Progenitor cell of endocrine pancreas (in vitro differentiated cells): Measurements from ENCODE around the gene PSME1. TPM values are rescaled to one million over a fixed set of nuclear protein-coding genes. Genes with fewer than 3 reads are reported as not detected.
A peak's percentile ranks its signal among the peaks of the same experiment; 100 is the strongest.

Source experiments
- DNase-seq: peaks from one replicate; pipeline ENCODE4 v3.0.0; 2021; ENCODE audit warnings: low spot score; ENCODE audit not compliant: unreplicated experiment
- H3K27ac Mint-ChIP-seq: 2 replicates; pipeline ENCODE4 v1.8.0; 2021; ENCODE audit warnings: mild to moderate bottlenecking, moderate library complexity, mixed read lengths
- H3K27me3 Mint-ChIP-seq: 2 replicates; pipeline ENCODE4 v1.8.0; 2021; ENCODE audit warnings: mixed read lengths
- H3K36me3 Mint-ChIP-seq: 2 replicates; pipeline ENCODE4 v1.8.0; 2022; ENCODE audit warnings: mixed read lengths; ENCODE audit not compliant: insufficient read depth
- H3K4me1 Mint-ChIP-seq: 2 replicates; pipeline ENCODE4 v1.8.0; 2021; ENCODE audit warnings: low read depth, mixed read lengths
- H3K4me3 Mint-ChIP-seq: 2 replicates; pipeline ENCODE4 v1.8.0; 2021; ENCODE audit warnings: low read depth, mild to moderate bottlenecking, moderate library complexity, mixed read lengths
- H3K9me3 Mint-ChIP-seq: 2 replicates; pipeline ENCODE4 v1.8.0; 2021; ENCODE audit warnings: low read depth, mixed read lengths
- total RNA-seq: library from RNA; stranded (reverse); gene quantifications from 2 replicates; pipeline ENCODE4 v1.2.1, GENCODE V29; 2021
- TF ChIP-seq, protein P1 (sequence below): fragments of 200-600 bp; sonication (generic); IDR thresholded peaks from one replicate; pipeline ENCODE4 v1.5.0; 2021; ENCODE audit warnings: antibody characterized with exemption, mild to moderate bottlenecking; ENCODE audit not compliant: unreplicated experiment

The PSME1 gene
- total RNA-seq, 1 donor from 2014 or later: 103 TPM

DNA sequence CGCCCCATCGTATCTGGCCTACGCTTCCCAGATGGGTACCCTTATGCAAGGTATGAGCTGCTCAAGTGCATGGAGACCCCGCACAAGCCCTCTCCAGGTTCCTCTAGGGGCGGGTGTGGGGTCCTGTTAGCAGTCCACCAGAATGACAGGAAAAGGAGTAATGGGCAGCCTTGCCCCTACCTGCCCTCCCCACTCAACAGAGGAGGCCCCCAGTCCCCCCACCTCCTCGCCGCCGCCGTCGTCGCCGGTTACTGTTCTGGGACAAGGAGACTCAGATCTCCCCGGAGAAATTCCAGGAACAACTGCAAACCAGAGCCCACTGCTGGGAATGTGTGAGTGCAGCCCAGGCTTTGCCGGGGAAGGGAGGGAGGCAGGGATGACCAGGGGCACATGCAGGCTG is 41.9 kb downstream of the PSME1 start:
- Mint-ChIP-seq H3K4me3 (no peak overlapping the region), H3K4me1 (peaks cover 19% of the 10 kb centered on the region), H3K36me3 (peaks cover 37% of the 10 kb centered on the region), H3K27ac (peak overlapping the region; percentile 84), H3K27me3 (no peaks in the 10 kb centered on the region), H3K9me3 (no peaks in the 10 kb centered on the region)
- DNase-seq: no peak
- TF ChIP-seq, protein P1, sequence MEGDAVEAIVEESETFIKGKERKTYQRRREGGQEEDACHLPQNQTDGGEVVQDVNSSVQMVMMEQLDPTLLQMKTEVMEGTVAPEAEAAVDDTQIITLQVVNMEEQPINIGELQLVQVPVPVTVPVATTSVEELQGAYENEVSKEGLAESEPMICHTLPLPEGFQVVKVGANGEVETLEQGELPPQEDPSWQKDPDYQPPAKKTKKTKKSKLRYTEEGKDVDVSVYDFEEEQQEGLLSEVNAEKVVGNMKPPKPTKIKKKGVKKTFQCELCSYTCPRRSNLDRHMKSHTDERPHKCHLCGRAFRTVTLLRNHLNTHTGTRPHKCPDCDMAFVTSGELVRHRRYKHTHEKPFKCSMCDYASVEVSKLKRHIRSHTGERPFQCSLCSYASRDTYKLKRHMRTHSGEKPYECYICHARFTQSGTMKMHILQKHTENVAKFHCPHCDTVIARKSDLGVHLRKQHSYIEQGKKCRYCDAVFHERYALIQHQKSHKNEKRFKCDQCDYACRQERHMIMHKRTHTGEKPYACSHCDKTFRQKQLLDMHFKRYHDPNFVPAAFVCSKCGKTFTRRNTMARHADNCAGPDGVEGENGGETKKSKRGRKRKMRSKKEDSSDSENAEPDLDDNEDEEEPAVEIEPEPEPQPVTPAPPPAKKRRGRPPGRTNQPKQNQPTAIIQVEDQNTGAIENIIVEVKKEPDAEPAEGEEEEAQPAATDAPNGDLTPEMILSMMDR: no peak

DNA sequence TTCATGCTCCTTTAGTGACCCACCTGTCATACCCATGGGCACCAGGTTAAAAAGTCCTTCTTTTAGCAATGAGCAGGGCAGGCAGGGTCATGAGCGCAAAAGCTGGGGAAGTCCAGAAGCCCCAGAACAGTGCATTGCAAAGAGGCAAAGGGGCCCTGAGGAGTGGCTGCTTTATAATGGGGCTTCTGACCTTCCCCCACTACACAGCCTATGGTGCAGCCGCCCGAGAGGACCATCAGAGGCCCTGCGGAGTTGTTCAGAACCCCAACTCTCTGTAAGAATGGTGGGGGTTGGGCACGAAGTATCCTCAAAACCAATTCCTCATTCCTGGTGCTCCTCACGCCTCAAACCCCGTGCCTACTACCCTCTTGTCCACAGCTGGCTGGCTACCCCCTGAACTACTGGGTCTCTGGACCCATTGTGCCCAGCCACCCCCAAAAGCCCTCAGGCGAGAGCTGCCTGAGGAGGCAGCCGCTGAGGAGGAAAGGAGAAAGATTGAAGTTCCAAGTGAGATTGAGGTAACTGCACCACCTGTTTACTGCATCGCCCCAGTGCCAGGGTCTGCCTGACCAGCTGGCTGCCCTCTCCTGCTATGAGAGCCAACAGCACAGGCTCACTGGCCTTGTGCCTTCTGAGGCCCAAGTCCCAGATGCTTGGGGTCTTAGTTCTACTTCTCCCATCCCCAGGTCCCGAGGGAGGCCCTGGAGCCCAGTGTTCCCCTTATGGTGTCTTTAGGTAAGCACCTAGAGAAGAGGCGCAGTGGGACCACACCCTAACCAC is 42.6 kb downstream of the PSME1 start:
- H3K27me3 Mint-ChIP-seq: no peaks in the 10 kb centered on the region
- H3K36me3 Mint-ChIP-seq: peaks cover 39% of the 10 kb centered on the region
- H3K4me1 Mint-ChIP-seq: peaks cover 13% of the 10 kb centered on the region
- H3K4me3 Mint-ChIP-seq: no peak overlapping the region
- H3K9me3 Mint-ChIP-seq: no peaks in the 10 kb centered on the region
- TF ChIP-seq, protein P1: no peak
- no peak for DNase-seq
- peak overlapping the region; percentile 87 for H3K27ac Mint-ChIP-seq

DNA sequence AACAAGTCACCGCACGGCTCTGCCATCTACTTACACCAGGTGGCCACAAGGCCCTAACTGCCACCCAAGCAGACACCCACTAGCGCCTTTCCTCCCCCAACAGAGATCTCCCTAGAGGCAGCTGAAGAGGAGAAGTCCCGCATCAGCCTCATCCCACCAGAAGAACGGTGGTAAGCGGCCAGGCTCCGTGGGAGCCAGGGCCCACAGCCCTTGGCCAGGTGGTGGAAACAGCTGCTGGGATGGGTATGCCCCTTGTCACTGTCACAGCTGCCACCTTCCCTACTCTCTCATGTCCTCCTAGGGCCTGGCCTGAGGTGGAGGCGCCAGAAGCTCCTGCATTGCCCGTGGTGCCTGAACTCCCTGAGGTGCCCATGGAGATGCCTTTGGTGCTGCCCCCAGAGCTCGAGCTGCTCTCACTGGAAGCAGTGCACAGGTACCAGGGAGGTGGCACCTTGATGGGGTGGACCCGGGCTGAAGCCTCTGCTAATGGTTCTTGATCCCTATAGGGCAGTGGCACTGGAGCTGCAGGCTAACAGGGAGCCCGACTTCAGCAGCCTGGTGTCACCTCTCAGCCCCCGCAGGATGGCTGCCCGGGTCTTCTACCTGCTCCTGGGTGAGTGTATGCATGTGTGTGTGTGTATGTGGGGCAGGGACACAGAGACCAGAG is 43.4 kb downstream of the PSME1 start:
- DNase-seq: no peak
- H3K27ac Mint-ChIP-seq: peak overlapping the region; percentile 87
- H3K4me1 Mint-ChIP-seq: peaks cover 9% of the 10 kb centered on the region
- TF ChIP-seq, protein P1: no peak
- no peaks in the 10 kb centered on the region for H3K27me3 Mint-ChIP-seq
- no peaks in the 10 kb centered on the region for H3K9me3 Mint-ChIP-seq
- H3K36me3 Mint-ChIP-seq: peaks cover 37% of the 10 kb centered on the region
- H3K4me3 Mint-ChIP-seq: no peak overlapping the region

GRCh38 chr14:24179961-24180796 is 44.2 kb downstream of the PSME1 start:
- H3K4me1 Mint-ChIP-seq: peaks cover 4% of the 10 kb centered on the region
- TF ChIP-seq, protein P1: no peak
- no peak overlapping the region for H3K4me3 Mint-ChIP-seq
- no peaks in the 10 kb centered on the region for H3K27me3 Mint-ChIP-seq
- peaks cover 29% of the 10 kb centered on the region for H3K36me3 Mint-ChIP-seq
- no peak for DNase-seq
- peak overlapping the region; percentile 86 for H3K27ac Mint-ChIP-seq
- H3K9me3 Mint-ChIP-seq: no peaks in the 10 kb centered on the region
